Neural progenitor cell (in vitro differentiated cells): ENCODE results near the gene NCOA3.

ENCODE experiments used
- EZH2 ChIP-seq: fragments of 200-600 bp; sonication (generic); IDR thresholded peaks from 2 replicates; pipeline ENCODE4 v1.6.1; 2017; ENCODE audit warnings: antibody characterized with exemption, mild to moderate bottlenecking, moderate library complexity
- EZH2phosphoT487 ChIP-seq: fragments of 200-600 bp; sonication (generic); IDR thresholded peaks from 2 replicates; pipeline ENCODE4 v1.6.1; 2017; ENCODE audit warnings: antibody characterized with exemption

DNA sequence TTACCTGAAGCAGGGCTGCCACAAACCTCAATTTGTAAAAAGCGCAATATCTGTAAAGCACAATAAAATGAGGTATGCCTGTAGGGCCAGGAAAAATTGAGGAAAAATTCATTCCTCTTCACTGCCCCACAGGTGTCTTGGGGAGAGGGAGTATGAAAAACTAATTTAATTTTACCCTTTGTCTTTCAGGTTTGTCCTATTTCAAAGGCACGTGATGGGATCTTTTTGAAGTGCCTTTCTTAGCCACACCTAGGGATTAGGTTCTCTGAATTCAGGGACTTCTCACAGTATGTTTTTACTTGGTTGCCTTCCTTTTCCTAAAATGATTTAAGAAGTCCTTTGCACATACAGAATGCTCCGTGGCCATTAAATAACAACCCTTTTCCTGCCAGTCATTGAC is 71.9 kb downstream of the NCOA3 start:
- no peak for TF ChIP-seq EZH2
- no peak for TF ChIP-seq EZH2phosphoT487
